GM21360 (cell line): Measurements from ENCODE around the gene CTSL.

Experiments
- ATAC-seq: cut with Tn5 transposase; IDR thresholded peaks from one replicate; pipeline ENCODE4 v1.9.1; 2021; ENCODE audit warnings: mild to moderate bottlenecking, moderate library complexity; ENCODE audit not compliant: unreplicated experiment

Gene CTSL

GRCh38 chr9:87725900-87726709, at the start of gene CTSL:
Gene CTSL (plus strand): TSS chr9:87726119. CDS start chr9:87727604, 1,485 bp downstream.
- no peak for ATAC-seq

GRCh38 chr9:87676976-87677775, 48.7 kb upstream of the CTSL start:
- no peak for ATAC-seq

- ATAC-seq: no peak
These were observed 47.9 kb upstream of the CTSL start for GRCh38 chr9:87677776-87678587.

- ATAC-seq: no peak
These were observed 47.1 kb upstream of the CTSL start for GRCh38 chr9:87678650-87679355.

- ATAC-seq: no peak
These were observed 44.5 kb upstream of the CTSL start for GRCh38 chr9:87681271-87682061.

- no peak for ATAC-seq
These were observed 43.8 kb upstream of the CTSL start for GRCh38 chr9:87682085-87682484.

- no peak for ATAC-seq
These were observed 43.3 kb upstream of the CTSL start for GRCh38 chr9:87682618-87683017.

- no peak for ATAC-seq
These were observed 41.9 kb upstream of the CTSL start for GRCh38 chr9:87683751-87684626.

- ATAC-seq: no peak
These were observed 41.2 kb upstream of the CTSL start for GRCh38 chr9:87684627-87685219.

- no peak for ATAC-seq
These were observed 40.5 kb upstream of the CTSL start for GRCh38 chr9:87685441-87685840.

- ATAC-seq: no peak
These were observed 39.9 kb upstream of the CTSL start for GRCh38 chr9:87685871-87686519.

GRCh38 chr9:87686520-87687090, 39.3 kb upstream of the CTSL start:
- ATAC-seq: no peak

- no peak for ATAC-seq
These were observed 38.7 kb upstream of the CTSL start for GRCh38 chr9:87687207-87687606.

- ATAC-seq: no peak
These were observed 31.6 kb upstream of the CTSL start for GRCh38 chr9:87694236-87694755.

GRCh38 chr9:87695523-87695922, 30.4 kb upstream of the CTSL start:
- no peak for ATAC-seq

GRCh38 chr9:87696641-87697040, 29.3 kb upstream of the CTSL start:
- no peak for ATAC-seq

- ATAC-seq: no peak
These were observed 27.7 kb upstream of the CTSL start for GRCh38 chr9:87698069-87698809.
